Omental fat pad (tissue), 4 donors: ENCODE measurements around the gene EEF2. TPM values are rescaled to one million over a fixed set of nuclear protein-coding genes. Genes with fewer than 3 reads are reported as not detected.

Source experiments
- ATAC-seq: fragments of 150-250 bp; one replicate; pipeline ENCODE4 v1.9.1; 2016; ENCODE audit warnings: mild to moderate bottlenecking, moderate library complexity; ENCODE audit not compliant: low FRiP score
- DNase-seq: peaks from one replicate; pipeline ENCODE4 v3.0.0-alpha.2; 2019; ENCODE audit warnings: low spot score
- total RNA-seq, 4 donors: library from RNA; depleted of rRNA; stranded (reverse); fragments of >200 nt; gene quantifications; one replicate each; pipeline ENCODE4 v1.1.0, GENCODE V29; 2016
- TF ChIP-seq, protein P1 (sequence below), 3 donors: fragments of 450-650 bp; IDR thresholded peaks; one replicate each; pipeline ENCODE4 v1.5.1; 2016 to 2017; ENCODE audit warnings: antibody characterized with exemption in 3 of 3, mild to moderate bottlenecking in 3 of 3, moderate library complexity in 2 of 3

EEF2 gene
- total RNA-seq, 4 donors from 2014 or later = 1,922 to 2,283 (median 2,030) TPM

DNA sequence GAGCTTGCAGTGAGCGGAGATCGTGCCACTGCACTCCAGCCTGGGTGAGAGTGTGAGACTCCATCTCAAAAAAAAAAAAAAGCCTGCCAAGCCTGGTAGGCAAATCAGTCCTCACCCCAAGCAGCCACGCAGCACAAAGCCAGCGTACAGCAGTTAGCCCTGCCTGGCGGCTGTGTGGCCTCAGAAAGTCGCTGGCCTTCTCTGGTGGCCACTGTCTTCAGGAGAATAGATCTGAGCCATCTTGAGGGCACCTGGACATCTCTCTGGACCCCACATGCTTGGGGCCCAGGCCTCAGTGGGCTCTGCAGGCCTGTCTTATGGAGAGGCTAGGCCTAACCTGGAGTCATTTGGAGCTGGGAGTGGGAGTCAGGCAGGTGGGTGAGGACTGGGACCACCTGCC, 45.3 kb upstream of the EEF2 start:
- DNase-seq (no peak), ATAC-seq (no peak)
- TF ChIP-seq, protein P1, sequence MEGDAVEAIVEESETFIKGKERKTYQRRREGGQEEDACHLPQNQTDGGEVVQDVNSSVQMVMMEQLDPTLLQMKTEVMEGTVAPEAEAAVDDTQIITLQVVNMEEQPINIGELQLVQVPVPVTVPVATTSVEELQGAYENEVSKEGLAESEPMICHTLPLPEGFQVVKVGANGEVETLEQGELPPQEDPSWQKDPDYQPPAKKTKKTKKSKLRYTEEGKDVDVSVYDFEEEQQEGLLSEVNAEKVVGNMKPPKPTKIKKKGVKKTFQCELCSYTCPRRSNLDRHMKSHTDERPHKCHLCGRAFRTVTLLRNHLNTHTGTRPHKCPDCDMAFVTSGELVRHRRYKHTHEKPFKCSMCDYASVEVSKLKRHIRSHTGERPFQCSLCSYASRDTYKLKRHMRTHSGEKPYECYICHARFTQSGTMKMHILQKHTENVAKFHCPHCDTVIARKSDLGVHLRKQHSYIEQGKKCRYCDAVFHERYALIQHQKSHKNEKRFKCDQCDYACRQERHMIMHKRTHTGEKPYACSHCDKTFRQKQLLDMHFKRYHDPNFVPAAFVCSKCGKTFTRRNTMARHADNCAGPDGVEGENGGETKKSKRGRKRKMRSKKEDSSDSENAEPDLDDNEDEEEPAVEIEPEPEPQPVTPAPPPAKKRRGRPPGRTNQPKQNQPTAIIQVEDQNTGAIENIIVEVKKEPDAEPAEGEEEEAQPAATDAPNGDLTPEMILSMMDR (IDR thresholded peaks at IDR 0.05) = no peak

DNA sequence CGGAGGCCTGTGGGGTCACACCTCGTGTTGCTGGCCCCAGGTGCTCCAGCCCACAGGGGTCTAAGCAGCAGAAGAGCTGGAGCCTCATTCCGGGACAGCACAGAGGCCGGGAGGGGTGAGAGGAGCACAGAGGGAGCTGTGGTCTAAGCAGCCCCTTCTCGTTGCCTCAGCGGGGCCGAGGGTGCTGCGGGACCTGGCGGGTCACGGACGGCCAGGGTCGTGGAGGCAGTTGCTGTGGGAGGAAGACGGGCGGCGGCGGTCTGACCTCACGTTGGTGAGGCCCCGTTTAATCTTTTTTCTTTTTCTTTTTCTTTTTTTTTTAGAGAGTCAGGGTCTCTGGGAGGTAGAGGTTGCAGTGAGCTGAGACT, 44.0 kb upstream of the EEF2 start:
- TF ChIP-seq, protein P1 (IDR thresholded peaks at IDR 0.05) = no peak
- no peak for DNase-seq
- ATAC-seq = no peak

DNA sequence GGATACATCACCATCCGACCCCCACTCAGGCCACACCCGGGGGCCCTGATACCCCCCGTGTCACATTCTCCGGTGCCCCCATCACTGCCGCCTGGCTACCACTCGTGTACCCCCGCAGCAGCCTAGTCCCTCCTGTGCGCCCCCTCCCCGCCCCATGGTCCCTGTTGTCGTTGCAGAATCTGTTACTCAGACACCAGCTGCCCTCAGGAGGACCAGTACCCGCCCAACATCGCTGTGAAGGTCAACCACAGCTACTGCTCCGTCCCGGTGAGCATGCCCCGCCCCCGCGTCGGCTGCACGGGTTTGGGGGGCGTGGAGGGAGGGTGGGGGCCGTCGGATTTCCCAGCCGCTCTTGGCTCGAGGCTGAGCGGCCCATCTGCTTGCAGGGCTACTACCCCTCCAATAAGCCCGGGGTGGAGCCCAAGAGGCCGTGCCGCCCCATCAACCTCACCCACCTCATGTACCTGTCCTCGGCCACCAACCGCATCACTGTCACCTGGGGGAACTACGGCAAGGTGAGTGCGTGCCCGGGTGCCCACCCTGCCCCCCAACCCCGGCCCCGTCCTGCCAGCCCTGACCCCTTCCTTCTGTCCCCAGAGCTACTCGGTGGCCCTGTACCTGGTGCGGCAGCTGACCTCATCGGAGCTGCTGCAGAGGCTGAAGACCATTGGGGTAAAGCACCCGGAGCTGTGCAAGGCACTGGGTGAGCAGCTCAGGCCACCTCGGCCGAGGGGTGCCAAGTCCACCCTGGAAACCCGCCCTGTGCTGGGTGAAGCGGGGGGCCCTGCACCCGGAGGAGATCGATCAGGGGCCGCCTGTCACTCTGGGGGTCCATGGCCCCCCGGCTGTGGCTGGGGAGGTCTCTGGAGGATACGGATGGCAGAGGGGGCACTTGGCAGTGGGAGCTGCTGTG, 43.3 kb upstream of the EEF2 start:
- TF ChIP-seq, protein P1 (IDR thresholded peaks at IDR 0.05) = no peak
- DNase-seq (no peak), ATAC-seq (no peak)

DNA sequence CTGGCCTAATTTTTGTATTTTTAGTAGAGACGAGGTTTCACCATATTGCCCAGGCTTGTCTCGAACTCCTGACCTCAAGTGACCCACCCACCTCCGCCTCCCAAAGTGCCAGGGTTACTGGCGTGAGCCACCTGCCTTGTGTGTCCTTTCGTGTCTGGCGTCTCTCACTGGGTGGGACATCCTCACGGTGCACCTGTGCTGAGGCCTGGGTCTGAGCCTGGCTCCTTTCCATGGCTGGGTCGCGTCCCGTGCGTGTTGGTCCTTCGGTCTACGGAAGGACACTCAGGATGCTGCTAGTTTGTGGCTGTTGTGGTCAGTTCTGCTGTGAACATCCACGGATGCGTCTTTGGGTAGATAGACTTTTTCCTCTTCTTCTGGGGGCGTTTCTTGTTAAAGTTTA, 41.9 kb upstream of the EEF2 start:
- ATAC-seq = no peak
- TF ChIP-seq, protein P1 (IDR thresholded peaks at IDR 0.05) = no peak
- no peak for DNase-seq

DNA sequence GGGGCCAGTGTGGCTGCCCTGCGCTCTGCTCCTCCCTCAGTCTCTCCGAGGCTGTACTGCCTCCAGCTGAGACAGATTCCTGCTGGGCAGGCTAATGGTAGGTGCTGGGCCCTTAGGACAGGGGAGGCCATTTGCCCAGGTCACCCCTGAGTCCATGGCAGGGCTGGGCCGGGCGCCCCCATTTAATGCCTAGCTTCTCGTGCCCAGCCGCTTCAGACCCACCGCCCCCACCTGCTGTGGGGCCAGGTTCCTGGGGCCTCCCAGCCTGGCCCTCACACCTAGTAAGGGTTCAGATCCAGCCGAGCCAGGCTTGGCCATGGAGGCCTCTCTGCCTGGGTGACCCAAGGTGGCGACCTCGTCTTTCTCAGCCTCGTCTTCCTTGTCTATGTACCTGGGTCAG, 40.1 kb upstream of the EEF2 start:
- TF ChIP-seq, protein P1 (IDR thresholded peaks at IDR 0.05) = no peak
- no peak for DNase-seq
- ATAC-seq = no peak

DNA sequence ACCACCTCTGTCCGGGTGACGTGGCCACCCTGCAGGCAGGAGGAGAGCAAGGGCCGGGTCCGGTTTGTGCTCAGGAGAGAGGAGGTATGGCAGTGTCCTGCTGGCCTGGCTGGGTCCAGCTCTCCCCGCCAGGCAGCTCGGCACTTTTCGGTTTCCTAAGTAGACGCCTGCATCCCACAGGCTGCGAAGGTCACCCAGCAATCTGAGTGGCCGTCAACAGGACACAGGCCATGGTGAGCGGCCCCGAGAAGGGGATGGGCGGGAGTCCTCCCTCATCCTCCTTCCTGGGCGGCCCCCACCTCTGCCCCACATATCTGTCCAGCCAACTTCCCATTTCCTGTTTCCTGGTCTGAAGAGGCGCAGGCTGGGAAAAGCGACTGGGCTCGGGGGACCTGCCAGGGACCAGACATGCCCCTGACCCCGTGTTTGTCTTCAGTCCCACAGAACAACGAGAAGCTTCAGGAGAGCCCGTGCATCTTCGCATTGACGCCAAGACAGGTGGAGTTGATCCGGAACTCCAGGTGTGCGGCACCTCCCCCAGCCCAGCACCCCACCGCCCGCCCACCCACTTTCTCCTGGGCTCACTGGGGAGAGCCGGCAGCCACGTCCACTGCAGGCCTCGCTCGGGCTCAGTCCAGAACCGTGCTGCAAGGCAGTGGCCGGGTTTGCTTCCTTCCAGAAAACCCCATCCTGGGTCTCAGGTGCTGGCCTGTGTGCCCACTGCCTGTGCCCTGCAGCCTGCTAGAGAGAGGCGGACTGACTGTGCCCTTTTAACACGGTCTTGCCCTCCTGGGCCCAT, 38.5 kb upstream of the EEF2 start:
- DNase-seq (no peak), ATAC-seq (no peak)
- TF ChIP-seq, protein P1 (IDR thresholded peaks at IDR 0.05) = no peak
